ENCODE measurements around the gene ENOX1. TPM values are rescaled to one million over a fixed set of nuclear protein-coding genes. Genes with fewer than 3 reads are reported as not detected.

ENOX1 gene
- total and polyA plus RNA-seq, 2 donors, result 4.0 to 5.7 TPM

- Histone ChIP-seq H3K9me3 (ENCODE audit: control insufficient read depth in 2 of 2, insufficient read depth in 1 of 2, low read length in 1 of 2) (no peaks in the 10 kb centered on the region), H3K4me3 (ENCODE audit: low read length in 2 of 2) (no peak overlapping the region), H3K27ac (ENCODE audit: low read depth in 1 of 2, low read length in 1 of 2) (no peak overlapping the region), H3K36me3 (ENCODE audit: control insufficient read depth in 2 of 2, insufficient read depth in 2 of 2, low read length in 1 of 2) (no peaks in the 10 kb centered on the region), H3K27me3 (ENCODE audit: control insufficient read depth in 2 of 2, insufficient read depth in 1 of 2, low read length in 1 of 2) (no peaks in the 10 kb centered on the region), H3K4me1 (ENCODE audit: control insufficient read depth in 2 of 2, insufficient read depth in 2 of 2, low read length in 2 of 2) (no peaks in the 10 kb centered on the region)
- WGBS, result 81% methylated on average over 7 of the region's 7 CpGs
- DNase-seq (ENCODE audit: low read depth in 6 of 9, low spot score in 9 of 9), result no peak
Measured at GRCh38 chr13:43285933-43286597, 500.7 kb downstream of the ENOX1 start.

- Histone ChIP-seq H3K36me3 (ENCODE audit: control insufficient read depth in 2 of 2, insufficient read depth in 2 of 2, low read length in 1 of 2) (no peaks in the 10 kb centered on the region), H3K27me3 (ENCODE audit: control insufficient read depth in 2 of 2, insufficient read depth in 1 of 2, low read length in 1 of 2) (no peaks in the 10 kb centered on the region), H3K4me3 (ENCODE audit: low read length in 2 of 2) (no peak overlapping the region), H3K4me1 (ENCODE audit: control insufficient read depth in 2 of 2, insufficient read depth in 2 of 2, low read length in 2 of 2) (no peaks in the 10 kb centered on the region), H3K27ac (ENCODE audit: low read depth in 1 of 2, low read length in 1 of 2) (no peak overlapping the region), H3K9me3 (ENCODE audit: control insufficient read depth in 2 of 2, insufficient read depth in 1 of 2, low read length in 1 of 2) (no peaks in the 10 kb centered on the region)
- DNase-seq (ENCODE audit: low read depth in 6 of 9, low spot score in 9 of 9), result no peak
- WGBS, result 89% methylated on average over 3 of the region's 3 CpGs
Measured at GRCh38 chr13:43284162-43284561, 502.6 kb downstream of the ENOX1 start.

- no peaks in the 10 kb centered on the region for H3K4me1 ChIP-seq (ENCODE audit: control insufficient read depth in 2 of 2, insufficient read depth in 2 of 2, low read length in 2 of 2)
- no peaks in the 10 kb centered on the region for H3K27me3 ChIP-seq (ENCODE audit: control insufficient read depth in 2 of 2, insufficient read depth in 1 of 2, low read length in 1 of 2)
- WGBS, result 95% methylated on average over 2 of the region's 2 CpGs
- no peak overlapping the region for H3K27ac ChIP-seq (ENCODE audit: low read depth in 1 of 2, low read length in 1 of 2)
- no peaks in the 10 kb centered on the region for H3K9me3 ChIP-seq (ENCODE audit: control insufficient read depth in 2 of 2, insufficient read depth in 1 of 2, low read length in 1 of 2)
- DNase-seq (ENCODE audit: low read depth in 6 of 9, low spot score in 9 of 9), result no peak
- no peak overlapping the region for H3K4me3 ChIP-seq (ENCODE audit: low read length in 2 of 2)
- no peaks in the 10 kb centered on the region for H3K36me3 ChIP-seq (ENCODE audit: control insufficient read depth in 2 of 2, insufficient read depth in 2 of 2, low read length in 1 of 2)
Measured at GRCh38 chr13:43279696-43280095, 507.1 kb downstream of the ENOX1 start.

GRCh38 chr13:43278127-43278526 is 508.6 kb downstream of the ENOX1 start:
- Histone ChIP-seq H3K27me3 (ENCODE audit: control insufficient read depth in 2 of 2, insufficient read depth in 1 of 2, low read length in 1 of 2) (no peaks in the 10 kb centered on the region), H3K27ac (ENCODE audit: low read depth in 1 of 2, low read length in 1 of 2) (no peak overlapping the region), H3K36me3 (ENCODE audit: control insufficient read depth in 2 of 2, insufficient read depth in 2 of 2, low read length in 1 of 2) (no peaks in the 10 kb centered on the region), H3K4me1 (ENCODE audit: control insufficient read depth in 2 of 2, insufficient read depth in 2 of 2, low read length in 2 of 2) (no peaks in the 10 kb centered on the region), H3K9me3 (ENCODE audit: control insufficient read depth in 2 of 2, insufficient read depth in 1 of 2, low read length in 1 of 2) (no peaks in the 10 kb centered on the region), H3K4me3 (ENCODE audit: low read length in 2 of 2) (no peak overlapping the region)
- WGBS, result 94% methylated on average over 1 of the region's 1 CpG
- DNase-seq (ENCODE audit: low read depth in 6 of 9, low spot score in 9 of 9), result no peak

GRCh38 chr13:43277142-43277541 is 509.6 kb downstream of the ENOX1 start:
- Histone ChIP-seq H3K4me1 (ENCODE audit: control insufficient read depth in 2 of 2, insufficient read depth in 2 of 2, low read length in 2 of 2) (peaks cover 0 to 3% of the 10 kb centered on the region in 2 donors), H3K36me3 (ENCODE audit: control insufficient read depth in 2 of 2, insufficient read depth in 2 of 2, low read length in 1 of 2) (no peaks in the 10 kb centered on the region), H3K4me3 (ENCODE audit: low read length in 2 of 2) (no peak overlapping the region), H3K27me3 (ENCODE audit: control insufficient read depth in 2 of 2, insufficient read depth in 1 of 2, low read length in 1 of 2) (no peaks in the 10 kb centered on the region), H3K9me3 (ENCODE audit: control insufficient read depth in 2 of 2, insufficient read depth in 1 of 2, low read length in 1 of 2) (no peaks in the 10 kb centered on the region), H3K27ac (ENCODE audit: low read depth in 1 of 2, low read length in 1 of 2) (no peak overlapping the region)
- no peak for DNase-seq (ENCODE audit: low read depth in 6 of 9, low spot score in 9 of 9)
- WGBS, result 98% methylated on average over 3 of the region's 3 CpGs

- H3K4me1 ChIP-seq (ENCODE audit: control insufficient read depth in 2 of 2, insufficient read depth in 2 of 2, low read length in 2 of 2), result peaks cover 0 to 3% of the 10 kb centered on the region in 2 donors
- 91% methylated on average over 4 of the region's 4 CpGs for WGBS
- no peaks in the 10 kb centered on the region for H3K9me3 ChIP-seq (ENCODE audit: control insufficient read depth in 2 of 2, insufficient read depth in 1 of 2, low read length in 1 of 2)
- no peak for DNase-seq (ENCODE audit: low read depth in 6 of 9, low spot score in 9 of 9)
- no peak overlapping the region for H3K27ac ChIP-seq (ENCODE audit: low read depth in 1 of 2, low read length in 1 of 2)
- no peak overlapping the region for H3K4me3 ChIP-seq (ENCODE audit: low read length in 2 of 2)
- H3K27me3 ChIP-seq (ENCODE audit: control insufficient read depth in 2 of 2, insufficient read depth in 1 of 2, low read length in 1 of 2), result no peaks in the 10 kb centered on the region
- no peaks in the 10 kb centered on the region for H3K36me3 ChIP-seq (ENCODE audit: control insufficient read depth in 2 of 2, insufficient read depth in 2 of 2, low read length in 1 of 2)
Measured at GRCh38 chr13:43274881-43275280, 511.9 kb downstream of the ENOX1 start.

- peaks cover 0 to 3% of the 10 kb centered on the region in 2 donors for H3K4me1 ChIP-seq (ENCODE audit: control insufficient read depth in 2 of 2, insufficient read depth in 2 of 2, low read length in 2 of 2)
- DNase-seq (ENCODE audit: low read depth in 6 of 9, low spot score in 9 of 9), result no peak
- WGBS, result 99% methylated on average over 2 of the region's 2 CpGs
- H3K27me3 ChIP-seq (ENCODE audit: control insufficient read depth in 2 of 2, insufficient read depth in 1 of 2, low read length in 1 of 2), result no peaks in the 10 kb centered on the region
- H3K4me3 ChIP-seq (ENCODE audit: low read length in 2 of 2), result no peak overlapping the region
- no peaks in the 10 kb centered on the region for H3K36me3 ChIP-seq (ENCODE audit: control insufficient read depth in 2 of 2, insufficient read depth in 2 of 2, low read length in 1 of 2)
- no peak overlapping the region for H3K27ac ChIP-seq (ENCODE audit: low read depth in 1 of 2, low read length in 1 of 2)
- H3K9me3 ChIP-seq (ENCODE audit: control insufficient read depth in 2 of 2, insufficient read depth in 1 of 2, low read length in 1 of 2), result no peaks in the 10 kb centered on the region
Measured at GRCh38 chr13:43273362-43273761, 513.4 kb downstream of the ENOX1 start.

- no peak overlapping the region for H3K27ac ChIP-seq (ENCODE audit: low read depth in 1 of 2, low read length in 1 of 2)
- H3K27me3 ChIP-seq (ENCODE audit: control insufficient read depth in 2 of 2, insufficient read depth in 1 of 2, low read length in 1 of 2), result no peaks in the 10 kb centered on the region
- peak in 1 of 9 donors; percentile 12 for DNase-seq (ENCODE audit: low read depth in 6 of 9, low spot score in 9 of 9)
- WGBS, result 93% methylated on average over 5 of the region's 5 CpGs
- H3K9me3 ChIP-seq (ENCODE audit: control insufficient read depth in 2 of 2, insufficient read depth in 1 of 2, low read length in 1 of 2), result no peaks in the 10 kb centered on the region
- H3K4me1 ChIP-seq (ENCODE audit: control insufficient read depth in 2 of 2, insufficient read depth in 2 of 2, low read length in 2 of 2), result peaks cover 0 to 3% of the 10 kb centered on the region in 2 donors
- H3K4me3 ChIP-seq (ENCODE audit: low read length in 2 of 2), result no peak overlapping the region
- no peaks in the 10 kb centered on the region for H3K36me3 ChIP-seq (ENCODE audit: control insufficient read depth in 2 of 2, insufficient read depth in 2 of 2, low read length in 1 of 2)
Measured at GRCh38 chr13:43272851-43273250, 513.9 kb downstream of the ENOX1 start.

GRCh38 chr13:43271152-43271551 is 515.6 kb downstream of the ENOX1 start:
- no peaks in the 10 kb centered on the region for H3K36me3 ChIP-seq (ENCODE audit: control insufficient read depth in 2 of 2, insufficient read depth in 2 of 2, low read length in 1 of 2)
- H3K4me3 ChIP-seq (ENCODE audit: low read length in 2 of 2), result no peak overlapping the region
- 98% methylated on average over 2 of the region's 2 CpGs for WGBS
- DNase-seq (ENCODE audit: low read depth in 6 of 9, low spot score in 9 of 9), result no peak
- peaks cover 0 to 3% of the 10 kb centered on the region in 2 donors for H3K4me1 ChIP-seq (ENCODE audit: control insufficient read depth in 2 of 2, insufficient read depth in 2 of 2, low read length in 2 of 2)
- H3K9me3 ChIP-seq (ENCODE audit: control insufficient read depth in 2 of 2, insufficient read depth in 1 of 2, low read length in 1 of 2), result no peaks in the 10 kb centered on the region
- H3K27ac ChIP-seq (ENCODE audit: low read depth in 1 of 2, low read length in 1 of 2), result no peak overlapping the region
- H3K27me3 ChIP-seq (ENCODE audit: control insufficient read depth in 2 of 2, insufficient read depth in 1 of 2, low read length in 1 of 2), result no peaks in the 10 kb centered on the region
